GM19468 (cell line): Measurements from ENCODE around the gene RGS6.

Experiments
- ATAC-seq: cut with Tn5 transposase; IDR thresholded peaks from one replicate; pipeline ENCODE4 v1.9.1; 2021; ENCODE audit warnings: mild to moderate bottlenecking, moderate library complexity, moderate number of reproducible peaks; ENCODE audit not compliant: unreplicated experiment; ENCODE audit errors: extremely low read depth

Gene RGS6

GRCh38 chr14:72352012-72352411, 419.8 kb downstream of the RGS6 start:
- ATAC-seq: no peak

- no peak for ATAC-seq
Observed at GRCh38 chr14:72366619-72367018, 434.4 kb downstream of the RGS6 start.

GRCh38 chr14:72369106-72369505, 436.9 kb downstream of the RGS6 start:
- ATAC-seq: no peak

GRCh38 chr14:72377016-72377415, 444.8 kb downstream of the RGS6 start:
- ATAC-seq: no peak

GRCh38 chr14:72380456-72380855, 448.2 kb downstream of the RGS6 start:
- ATAC-seq: no peak

GRCh38 chr14:72383865-72384264, 451.6 kb downstream of the RGS6 start:
- no peak for ATAC-seq

GRCh38 chr14:72387726-72388125, 455.5 kb downstream of the RGS6 start:
- ATAC-seq: no peak

- ATAC-seq: no peak
Observed at GRCh38 chr14:72389200-72389599, 457.0 kb downstream of the RGS6 start.

GRCh38 chr14:72401101-72401625, 468.9 kb downstream of the RGS6 start:
- no peak for ATAC-seq

GRCh38 chr14:72401632-72402376, 469.6 kb downstream of the RGS6 start:
- ATAC-seq: no peak

- no peak for ATAC-seq
Observed at GRCh38 chr14:72402377-72402772, 470.1 kb downstream of the RGS6 start.

GRCh38 chr14:72404106-72404774, 472.0 kb downstream of the RGS6 start:
- no peak for ATAC-seq

- no peak for ATAC-seq
Observed at GRCh38 chr14:72404998-72405397, 472.8 kb downstream of the RGS6 start.

GRCh38 chr14:72408020-72408419, 475.8 kb downstream of the RGS6 start:
- ATAC-seq: no peak

- ATAC-seq: no peak
Observed at GRCh38 chr14:72409047-72409446, 476.8 kb downstream of the RGS6 start.

- no peak for ATAC-seq
Observed at GRCh38 chr14:72416081-72416849, 484.0 kb downstream of the RGS6 start.

GRCh38 chr14:72416892-72417291, 484.7 kb downstream of the RGS6 start:
- no peak for ATAC-seq

- ATAC-seq: no peak
Observed at GRCh38 chr14:72418806-72419205, 486.6 kb downstream of the RGS6 start.

- ATAC-seq: no peak
Observed at GRCh38 chr14:72419226-72419775, 487.1 kb downstream of the RGS6 start.

- no peak for ATAC-seq
Observed at GRCh38 chr14:72420749-72421474, 488.7 kb downstream of the RGS6 start.
